GM12878 (cell line): ENCODE data around the gene KIF9. TPM values are rescaled to one million over a fixed set of nuclear protein-coding genes. Genes with fewer than 3 reads are reported as not detected.

Source experiments
- ATF7 ChIP-seq: fragments of 450-650 bp; IDR thresholded peaks from 2 replicates; pipeline ENCODE4 v1.6.1; 2016; ENCODE audit warnings: low read depth, mild to moderate bottlenecking
- BCL11A ChIP-seq: IDR thresholded peaks from 2 replicates; pipeline ENCODE4 v1.6.1; 2011; ENCODE audit warnings: low read depth, low read length
- EZH2 ChIP-seq: IDR thresholded peaks from 2 replicates; pipeline ENCODE4 v1.6.1; 2012; ENCODE audit warnings: low read depth, mild to moderate bottlenecking, control low read depth, inconsistent platforms, low read length, borderline replicate concordance; ENCODE audit not compliant: control insufficient read depth
- HDGF ChIP-seq: fragments of 450-650 bp; IDR thresholded peaks from 2 replicates; pipeline ENCODE4 v1.6.1; 2016; ENCODE audit warnings: antibody characterized with exemption
- KLF5 ChIP-seq: fragments of 450-650 bp; IDR thresholded peaks from 2 replicates; pipeline ENCODE4 v1.6.1; 2014; ENCODE audit warnings: mild to moderate bottlenecking; ENCODE audit not compliant: partially characterized antibody
- LARP7 ChIP-seq: fragments of 450-650 bp; IDR thresholded peaks from 2 replicates; pipeline ENCODE4 v1.6.1; 2017; ENCODE audit warnings: mild to moderate bottlenecking
- MTA2 ChIP-seq: fragments of 450-650 bp; IDR thresholded peaks from 2 replicates; pipeline ENCODE4 v1.6.1; 2016; ENCODE audit warnings: low read depth, mild to moderate bottlenecking, moderate library complexity
- NR2F1 ChIP-seq: fragments of 450-650 bp; conservative IDR thresholded peaks from 2 replicates; pipeline ENCODE4 v1.6.1; 2017; ENCODE audit warnings: mild to moderate bottlenecking
- RUNX3 ChIP-seq: IDR thresholded peaks from 2 replicates; pipeline ENCODE4 v1.6.1; 2012; ENCODE audit warnings: low read length, inconsistent platforms
- SKIL ChIP-seq: fragments of 450-650 bp; IDR thresholded peaks from 2 replicates; pipeline ENCODE4 v1.6.1; 2017; ENCODE audit warnings: mild to moderate bottlenecking, low read depth, inconsistent platforms; ENCODE audit not compliant: poor library complexity, severe bottlenecking
- SREBF2 ChIP-seq: IDR thresholded peaks from 2 replicates; pipeline ENCODE4 v1.6.1; 2012; ENCODE audit warnings: mild to moderate bottlenecking, low read length
- WRNIP1 ChIP-seq: IDR thresholded peaks from 2 replicates; pipeline ENCODE4 v1.6.1; 2011; ENCODE audit warnings: low read depth, low read length, improper control_type of control experiment, borderline replicate concordance
- ZSCAN29 ChIP-seq: fragments of 450-650 bp; IDR thresholded peaks from 2 replicates; pipeline ENCODE4 v1.6.1; 2017; ENCODE audit warnings: mild to moderate bottlenecking, moderate library complexity
- polyA plus RNA-seq, 11 experiments: library from polyadenylated mRNA; depleted of rRNA in 4 of 11; unstranded in 6 of 11; stranded (reverse) in 5 of 11; fragments of >200 nt; fragmentation: Nextera tagmentation in 4 of 11; fragmentation: Illumina TruSeq in 1 of 11; extraction: Ambion mirVana in 4 of 11; extraction: Trizol in 1 of 11; gene quantifications; 1 replicate in 1 of 11; 2 replicates in 10 of 11; pipeline versions ENCODE4 v1.2.1 to v1.2.3, GENCODE V29; 2011 to 2016; ENCODE audit warnings: inconsistent platforms in 2 of 11, missing spikeins in 2 of 11, low read depth in 1 of 11
- total RNA-seq, 4 experiments: library from RNA; depleted of rRNA in 3 of 4; stranded (reverse); fragments of >200 nt in 3 of 4; fragmentation: Illumina TruSeq in 1 of 4; extraction: Trizol in 1 of 4; gene quantifications; 2 replicates each; pipeline versions ENCODE4 v1.2.1 to v1.2.3, GENCODE V29; 2013 to 2021

Gene KIF9
- total and polyA plus RNA-seq, 10 of the 15 experiments (the other 5 are each of a cell fraction or from before 2014, with no cell fraction given), result 3.0 to 10.2 (median 5.9) TPM

GRCh38 chr3:47225310-47225906, 57.2 kb downstream of the KIF9 start (continued):
- TF ChIP-seq SKIL, result peak; percentile 43
- no peak for TF ChIP-seq WRNIP1
- peak; percentile 60 for TF ChIP-seq MTA2
- TF ChIP-seq HDGF, result no peak
- peak; percentile 56; the same call in 1 of the 2 replicates for TF ChIP-seq ATF7
- TF ChIP-seq RUNX3, result peak; percentile 87
- no peak for TF ChIP-seq EZH2
- no peak for TF ChIP-seq ZSCAN29
- TF ChIP-seq BCL11A, result peak; percentile 79
- TF ChIP-seq KLF5, result no peak
- TF ChIP-seq NR2F1, result 0 out of 2 replicates have a peak, but pooled peaks have one; percentile 9
- no peak for TF ChIP-seq SREBF2
- no peak for TF ChIP-seq LARP7
